Measurements from ENCODE around the gene TMEM175. TPM values are rescaled to one million over a fixed set of nuclear protein-coding genes. Genes with fewer than 3 reads are reported as not detected.

TMEM175 gene
- total and polyA plus RNA-seq, 2 of the 4 experiments (the other 2 are of a cell fraction): 7.7 to 41.9 TPM

DNA sequence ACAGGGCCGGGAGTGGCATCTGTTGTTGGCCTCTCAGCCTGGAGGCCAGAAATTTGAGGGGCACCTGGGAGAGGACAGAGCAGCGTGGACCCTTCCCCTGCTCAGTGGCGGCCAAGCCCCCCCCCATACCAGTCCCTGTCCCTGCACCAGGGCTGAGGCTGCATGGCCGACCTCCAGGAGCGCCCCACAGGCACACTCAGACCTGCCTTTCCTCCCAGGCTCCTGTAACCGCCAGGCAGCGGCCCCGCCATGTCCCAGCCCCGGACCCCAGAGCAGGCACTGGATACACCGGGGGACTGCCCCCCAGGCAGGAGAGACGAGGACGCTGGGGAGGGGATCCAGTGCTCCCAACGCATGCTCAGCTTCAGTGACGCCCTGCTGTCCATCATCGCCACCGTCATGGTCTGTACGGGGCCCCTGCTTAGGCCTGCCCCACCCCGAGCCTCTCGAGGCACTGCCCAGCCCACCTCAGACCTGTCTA lies 15.3 kb downstream of the TMEM175 start:
- DNase-seq (no peak), ATAC-seq (ENCODE audit: low read depth) (no peak)
- WGBS, 2 experiments (ENCODE audit: extremely low coverage in 2 of 2, insufficient read length in 1 of 2): 86% methylated on average over 12 of the region's 19 CpGs; no CpG with 5 or more reads in 1 of the 2 experiments
- no peaks in the 10 kb centered on the region for H3K9me3 ChIP-seq (ENCODE audit: control insufficient read depth, insufficient read depth, low read length)
- H3K9ac ChIP-seq (ENCODE audit: low read depth, low read length): no peak overlapping the region
- H3K18ac ChIP-seq (ENCODE audit: low read depth, low read length): no peak overlapping the region
- no peak overlapping the region for H3K4me3 ChIP-seq (ENCODE audit: insufficient read depth, low read depth, low read length)
- TF ChIP-seq, protein P1, sequence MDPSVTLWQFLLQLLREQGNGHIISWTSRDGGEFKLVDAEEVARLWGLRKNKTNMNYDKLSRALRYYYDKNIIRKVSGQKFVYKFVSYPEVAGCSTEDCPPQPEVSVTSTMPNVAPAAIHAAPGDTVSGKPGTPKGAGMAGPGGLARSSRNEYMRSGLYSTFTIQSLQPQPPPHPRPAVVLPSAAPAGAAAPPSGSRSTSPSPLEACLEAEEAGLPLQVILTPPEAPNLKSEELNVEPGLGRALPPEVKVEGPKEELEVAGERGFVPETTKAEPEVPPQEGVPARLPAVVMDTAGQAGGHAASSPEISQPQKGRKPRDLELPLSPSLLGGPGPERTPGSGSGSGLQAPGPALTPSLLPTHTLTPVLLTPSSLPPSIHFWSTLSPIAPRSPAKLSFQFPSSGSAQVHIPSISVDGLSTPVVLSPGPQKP (IDR thresholded peaks at IDR 0.05; ENCODE audit: borderline replicate concordance, low read depth, low read length): no peak
- TF ChIP-seq BHLHE40 (IDR thresholded peaks at IDR 0.05; ENCODE audit: low read depth, low read length) (no peak), POLR2A (IDR thresholded peaks at IDR 0.05; ENCODE audit: low read depth, low read length) (no peak), SMC3 (IDR thresholded peaks at IDR 0.05; ENCODE audit: low read depth, low read length) (no peak)
- TF ChIP-seq, protein P2, sequence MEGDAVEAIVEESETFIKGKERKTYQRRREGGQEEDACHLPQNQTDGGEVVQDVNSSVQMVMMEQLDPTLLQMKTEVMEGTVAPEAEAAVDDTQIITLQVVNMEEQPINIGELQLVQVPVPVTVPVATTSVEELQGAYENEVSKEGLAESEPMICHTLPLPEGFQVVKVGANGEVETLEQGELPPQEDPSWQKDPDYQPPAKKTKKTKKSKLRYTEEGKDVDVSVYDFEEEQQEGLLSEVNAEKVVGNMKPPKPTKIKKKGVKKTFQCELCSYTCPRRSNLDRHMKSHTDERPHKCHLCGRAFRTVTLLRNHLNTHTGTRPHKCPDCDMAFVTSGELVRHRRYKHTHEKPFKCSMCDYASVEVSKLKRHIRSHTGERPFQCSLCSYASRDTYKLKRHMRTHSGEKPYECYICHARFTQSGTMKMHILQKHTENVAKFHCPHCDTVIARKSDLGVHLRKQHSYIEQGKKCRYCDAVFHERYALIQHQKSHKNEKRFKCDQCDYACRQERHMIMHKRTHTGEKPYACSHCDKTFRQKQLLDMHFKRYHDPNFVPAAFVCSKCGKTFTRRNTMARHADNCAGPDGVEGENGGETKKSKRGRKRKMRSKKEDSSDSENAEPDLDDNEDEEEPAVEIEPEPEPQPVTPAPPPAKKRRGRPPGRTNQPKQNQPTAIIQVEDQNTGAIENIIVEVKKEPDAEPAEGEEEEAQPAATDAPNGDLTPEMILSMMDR (conservative IDR thresholded peaks at IDR 0.05; ENCODE audit: low read depth, low read length): no peak
- TF ChIP-seq, protein P3, sequence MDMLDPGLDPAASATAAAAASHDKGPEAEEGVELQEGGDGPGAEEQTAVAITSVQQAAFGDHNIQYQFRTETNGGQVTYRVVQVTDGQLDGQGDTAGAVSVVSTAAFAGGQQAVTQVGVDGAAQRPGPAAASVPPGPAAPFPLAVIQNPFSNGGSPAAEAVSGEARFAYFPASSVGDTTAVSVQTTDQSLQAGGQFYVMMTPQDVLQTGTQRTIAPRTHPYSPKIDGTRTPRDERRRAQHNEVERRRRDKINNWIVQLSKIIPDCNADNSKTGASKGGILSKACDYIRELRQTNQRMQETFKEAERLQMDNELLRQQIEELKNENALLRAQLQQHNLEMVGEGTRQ (IDR thresholded peaks at IDR 0.05; ENCODE audit: low read depth, low read length): no peak
- H3K56ac ChIP-seq (ENCODE audit: extremely low read depth, insufficient read depth, low read length): no peak overlapping the region
- intact Hi-C loops (cut with micrococcal nuclease) (no loop called here), dilution Hi-C loops (cut with HindIII; ENCODE audit: low sequenced_read_pairs, unreplicated experiment) (no loop called here), in situ Hi-C loops (cut with MboI; ENCODE audit: low sequenced_read_pairs) (no loop called here)
- H3K9me1 ChIP-seq (ENCODE audit: insufficient read depth, low read length): 0 out of 2 replicates have a peak, but pooled peaks cover 3% of the 10 kb centered on the region
- no peak overlapping the region for H2AFZ ChIP-seq (replicated peaks; ENCODE audit: low read length, poor library complexity)
- H3K14ac ChIP-seq (replicated peaks; ENCODE audit: low read depth, low read length): no peak overlapping the region
- H3K27ac ChIP-seq (ENCODE audit: insufficient read depth, low read length): no peak overlapping the region
- no peak overlapping the region for H2BK15ac ChIP-seq (ENCODE audit: low read depth, low read length)
- ChIA-PET CTCF (no interaction called here), POLR2A (ENCODE audit: unreplicated experiment) (no interaction called here)
- no peak overlapping the region for H4K5ac ChIP-seq (ENCODE audit: low read depth, low read length)
- no peak overlapping the region for H2AK9ac ChIP-seq (replicated peaks; ENCODE audit: low read depth, low read length, poor library complexity)
- H2BK20ac ChIP-seq (ENCODE audit: low read depth, low read length): no peak overlapping the region
- H2BK120ac ChIP-seq (ENCODE audit: low read depth, low read length): no peak overlapping the region
- no peaks in the 10 kb centered on the region; the same call in 1 of the 2 replicates for H3K36me3 ChIP-seq (ENCODE audit: control insufficient read depth, insufficient read depth, low read length)
- H3K27me3 ChIP-seq (ENCODE audit: control insufficient read depth, insufficient read depth, low read length): no peaks in the 10 kb centered on the region
- no peak overlapping the region for H4K91ac ChIP-seq (ENCODE audit: insufficient read depth, low read depth, low read length)
- peaks cover 6% of the 10 kb centered on the region; the same call in 1 of the 2 replicates for H3K4me1 ChIP-seq (ENCODE audit: control insufficient read depth, insufficient read depth, low read length)
- H2AK5ac ChIP-seq (ENCODE audit: low read depth, low read length): no peak overlapping the region
- no peak overlapping the region for H4K8ac ChIP-seq (ENCODE audit: low read depth in 2 of 2, low read length in 2 of 2)
- H3K23ac ChIP-seq (ENCODE audit: low read depth, low read length): no peak overlapping the region
- H3K4me2 ChIP-seq (ENCODE audit: low read depth, low read length): no peak overlapping the region
- H3K4ac ChIP-seq (ENCODE audit: low read depth, low read length): no peak overlapping the region
- H2BK5ac ChIP-seq (ENCODE audit: low read depth, low read length, poor library complexity, severe bottlenecking): no peak overlapping the region
- H3K79me1 ChIP-seq (ENCODE audit: low read depth in 1 of 2, low read length in 2 of 2): 0 out of 4 replicates have a peak, but pooled peaks cover 0 to 8% of the 10 kb centered on the region in 2 experiments
- H4K20me1 ChIP-seq (ENCODE audit: insufficient read depth, low read length): peaks cover 20% of the 10 kb centered on the region
- BruUV-seq (replicated peaks): no TSS peak
